Middle frontal gyrus (tissue), 1 donor: Measurements from ENCODE around the gene PRKCA.

ENCODE experiments used
- DNase-seq: peaks from one replicate; pipeline ENCODE4 v3.0.0-alpha.2; 2015; ENCODE audit warnings: low spot score; ENCODE audit errors: extremely low spot score

The PRKCA gene

GRCh38 chr17:66829883-66830282 lies 527.5 kb downstream of the PRKCA start:
- no peak for DNase-seq

GRCh38 chr17:66830451-66830850 lies 528.0 kb downstream of the PRKCA start:
- no peak for DNase-seq

GRCh38 chr17:66831383-66832210 lies 529.2 kb downstream of the PRKCA start:
- DNase-seq: no peak

GRCh38 chr17:66833201-66833600 lies 530.8 kb downstream of the PRKCA start:
- no peak for DNase-seq

GRCh38 chr17:66834426-66834918 lies 532.1 kb downstream of the PRKCA start:
- DNase-seq: no peak

- no peak for DNase-seq
These were observed 532.6 kb downstream of the PRKCA start, which contains the start of gene CACNG5 for GRCh38 chr17:66834919-66835454. CACNG5 (plus strand) TSS chr17:66835117; CDS start chr17:66877333, 42,216 bp downstream.

- no peak for DNase-seq
These were observed 533.1 kb downstream of the PRKCA start for GRCh38 chr17:66835476-66835875.

GRCh38 chr17:66836063-66837005 lies 533.9 kb downstream of the PRKCA start:
- DNase-seq: no peak

- DNase-seq: no peak
These were observed 534.8 kb downstream of the PRKCA start for GRCh38 chr17:66837226-66837625.

GRCh38 chr17:66837885-66838665 lies 535.7 kb downstream of the PRKCA start:
- no peak for DNase-seq

GRCh38 chr17:66839616-66840015 lies 537.2 kb downstream of the PRKCA start:
- no peak for DNase-seq

- DNase-seq: no peak
These were observed 537.6 kb downstream of the PRKCA start for GRCh38 chr17:66840061-66840460.

- no peak for DNase-seq
These were observed 538.9 kb downstream of the PRKCA start for GRCh38 chr17:66841328-66841727.

GRCh38 chr17:66841744-66842143 lies 539.3 kb downstream of the PRKCA start:
- DNase-seq: no peak

GRCh38 chr17:66842505-66842904 lies 540.1 kb downstream of the PRKCA start:
- DNase-seq: no peak

GRCh38 chr17:66842959-66843358 lies 540.5 kb downstream of the PRKCA start:
- DNase-seq: no peak

GRCh38 chr17:66843627-66844026 lies 541.2 kb downstream of the PRKCA start:
- DNase-seq: no peak

GRCh38 chr17:66847704-66848103 lies 545.3 kb downstream of the PRKCA start:
- DNase-seq: no peak

- no peak for DNase-seq
These were observed 546.1 kb downstream of the PRKCA start for GRCh38 chr17:66848496-66848895.

- no peak for DNase-seq
These were observed 546.7 kb downstream of the PRKCA start for GRCh38 chr17:66849032-66849655.
